ENCODE measurements around the gene ENPP3. TPM values are rescaled to one million over a fixed set of nuclear protein-coding genes. Genes with fewer than 3 reads are reported as not detected.

Gene ENPP3
- total RNA-seq, 2 experiments from 2014 or later, result 0.93 to 1.4 TPM

DNA sequence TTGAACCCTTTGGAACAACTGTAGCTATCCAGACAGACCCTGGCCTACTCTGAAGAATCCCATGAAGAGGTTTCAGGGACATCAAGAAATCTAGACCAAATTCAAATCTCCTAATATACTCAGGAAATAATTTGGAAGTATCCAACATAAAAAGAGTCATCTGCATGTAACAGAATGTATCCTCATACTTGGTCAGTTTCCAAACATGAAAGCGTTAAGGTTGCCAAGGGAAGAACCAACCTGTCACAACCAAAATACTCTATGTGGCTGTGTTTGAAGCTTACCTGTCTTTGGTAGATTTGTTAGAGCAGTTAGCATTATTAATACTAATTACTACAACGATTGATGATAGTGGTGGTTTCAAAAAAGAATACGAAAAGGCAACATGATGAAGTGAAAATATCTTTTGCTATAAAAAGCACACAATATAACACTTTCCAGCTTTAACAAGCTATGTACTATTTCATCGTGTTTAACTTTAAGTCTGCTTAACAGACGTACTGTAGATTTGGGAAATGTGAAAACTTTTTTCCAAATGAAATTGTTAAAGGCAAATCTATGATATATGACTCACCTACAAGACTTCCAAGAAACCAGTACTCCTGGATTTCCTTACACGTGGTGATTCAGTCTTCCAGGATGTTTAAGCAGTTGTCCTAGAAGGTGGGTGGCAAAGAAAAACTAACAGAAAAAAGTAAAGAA is 124.1 kb downstream of the ENPP3 start:
- Mint-ChIP-seq H3K4me1 (no peaks in the 10 kb centered on the region), H3K27me3 (peaks cover 19% of the 10 kb centered on the region), H3K9me3 (ENCODE audit: low read depth) (no peaks in the 10 kb centered on the region), H3K4me3 (no peak overlapping the region), H3K27ac (no peak overlapping the region), H3K36me3 (no peaks in the 10 kb centered on the region)
- ATAC-seq (no peak), DNase-seq (no peak)
- CTCF ChIA-PET, result no interaction called here

DNA sequence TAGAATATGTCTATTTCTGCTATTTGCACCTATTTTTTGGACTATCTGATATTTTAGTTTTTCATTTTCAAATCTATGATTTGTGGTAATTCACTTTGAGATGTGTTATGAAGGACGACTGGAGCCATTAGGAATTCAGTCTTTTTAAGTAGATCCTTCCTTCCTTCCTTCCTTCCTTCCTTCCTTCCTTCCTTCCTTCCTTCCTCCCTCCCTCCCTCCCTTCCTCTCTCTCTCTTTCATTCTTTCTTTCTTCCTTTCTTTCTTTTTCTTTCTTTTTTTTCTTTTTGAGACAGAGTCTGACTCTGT is 124.6 kb downstream of the ENPP3 start:
- no peaks in the 10 kb centered on the region for H3K9me3 Mint-ChIP-seq (ENCODE audit: low read depth)
- CTCF ChIA-PET, result no interaction called here

DNA sequence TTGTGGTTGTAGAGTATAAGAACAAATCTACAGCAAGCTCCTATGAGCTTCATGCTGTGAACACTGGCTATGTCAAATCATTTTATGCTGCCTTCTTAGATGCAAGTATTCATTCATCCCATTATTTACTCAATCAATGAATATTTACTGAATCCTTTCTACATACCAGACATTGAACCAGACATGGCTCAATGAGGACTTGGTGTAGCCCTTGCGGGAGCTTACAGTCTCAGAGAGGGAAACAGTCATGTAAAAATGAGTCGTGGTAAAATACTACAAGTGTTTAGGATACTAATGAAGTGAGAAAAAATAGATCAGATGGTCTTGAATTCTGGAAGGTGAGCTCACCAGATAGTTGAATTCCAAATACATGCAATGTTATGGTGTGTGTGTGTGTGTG is 125.9 kb downstream of the ENPP3 start:
- Mint-ChIP-seq H3K9me3 (ENCODE audit: low read depth) (no peaks in the 10 kb centered on the region), H3K4me3 (no peak overlapping the region), H3K27ac (no peak overlapping the region), H3K4me1 (no peaks in the 10 kb centered on the region), H3K36me3 (no peaks in the 10 kb centered on the region), H3K27me3 (peaks cover 22% of the 10 kb centered on the region)
- DNase-seq (no peak), ATAC-seq (no peak)
- CTCF ChIA-PET, result no interaction called here

More for the DNA sequence above, 124.6 kb downstream of the ENPP3 start:
- ATAC-seq (no peak), DNase-seq (no peak)
- H3K27me3 Mint-ChIP-seq, result peaks cover 19% of the 10 kb centered on the region
- no peaks in the 10 kb centered on the region for H3K36me3 Mint-ChIP-seq
- H3K27ac Mint-ChIP-seq, result no peak overlapping the region
- no peaks in the 10 kb centered on the region for H3K4me1 Mint-ChIP-seq
- H3K4me3 Mint-ChIP-seq, result no peak overlapping the region

DNA sequence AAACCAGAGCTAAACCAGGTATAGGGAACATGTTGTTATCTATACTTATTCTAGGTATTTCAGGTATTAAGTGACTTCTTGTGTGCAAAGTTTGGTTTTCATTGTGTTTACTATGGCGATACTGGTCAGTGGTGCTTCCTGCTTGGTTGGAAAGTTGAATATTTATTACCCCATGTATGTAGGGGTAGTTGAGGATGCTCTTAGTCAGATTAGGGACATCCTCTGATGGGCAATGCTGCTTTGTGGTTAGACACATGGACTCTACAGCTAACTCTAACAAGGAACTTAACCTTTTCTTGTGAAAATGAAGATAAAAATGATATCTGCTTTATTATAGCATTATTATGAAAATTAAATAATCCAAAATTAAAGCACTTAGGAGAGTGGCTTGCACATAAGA is 126.6 kb downstream of the ENPP3 start:
- CTCF ChIA-PET, result no interaction called here
- Mint-ChIP-seq H3K4me3 (no peak overlapping the region), H3K27ac (no peak overlapping the region), H3K9me3 (ENCODE audit: low read depth) (no peaks in the 10 kb centered on the region), H3K4me1 (no peaks in the 10 kb centered on the region), H3K27me3 (peaks cover 20% of the 10 kb centered on the region), H3K36me3 (no peaks in the 10 kb centered on the region)
- DNase-seq (no peak), ATAC-seq (no peak)

DNA sequence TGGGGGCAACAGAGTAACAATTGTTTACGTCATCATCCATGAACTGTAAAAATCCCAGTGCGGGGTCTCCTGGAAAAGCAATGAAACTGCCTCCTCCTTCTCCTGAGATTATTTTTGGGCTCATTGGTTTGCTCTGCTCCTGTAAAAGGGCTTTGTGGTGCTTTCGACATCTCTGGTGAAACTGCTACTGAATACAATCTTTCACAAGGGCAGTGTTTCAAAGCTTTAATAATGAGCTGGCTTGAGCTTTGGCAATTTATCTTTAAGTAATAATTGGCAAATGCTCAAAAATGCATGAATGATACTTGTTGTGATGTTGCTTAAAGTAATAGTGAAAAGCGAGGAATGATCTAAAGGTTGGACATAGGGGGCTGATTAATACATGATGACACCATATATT is 127.2 kb downstream of the ENPP3 start:
- ATAC-seq, result no peak
- no peak for DNase-seq
- no peaks in the 10 kb centered on the region for H3K9me3 Mint-ChIP-seq (ENCODE audit: low read depth)
- CTCF ChIA-PET, result no interaction called here
- H3K27me3 Mint-ChIP-seq, result peaks cover 22% of the 10 kb centered on the region
- no peaks in the 10 kb centered on the region for H3K36me3 Mint-ChIP-seq
- no peak overlapping the region for H3K27ac Mint-ChIP-seq
- no peak overlapping the region for H3K4me3 Mint-ChIP-seq
- no peaks in the 10 kb centered on the region for H3K4me1 Mint-ChIP-seq

DNA sequence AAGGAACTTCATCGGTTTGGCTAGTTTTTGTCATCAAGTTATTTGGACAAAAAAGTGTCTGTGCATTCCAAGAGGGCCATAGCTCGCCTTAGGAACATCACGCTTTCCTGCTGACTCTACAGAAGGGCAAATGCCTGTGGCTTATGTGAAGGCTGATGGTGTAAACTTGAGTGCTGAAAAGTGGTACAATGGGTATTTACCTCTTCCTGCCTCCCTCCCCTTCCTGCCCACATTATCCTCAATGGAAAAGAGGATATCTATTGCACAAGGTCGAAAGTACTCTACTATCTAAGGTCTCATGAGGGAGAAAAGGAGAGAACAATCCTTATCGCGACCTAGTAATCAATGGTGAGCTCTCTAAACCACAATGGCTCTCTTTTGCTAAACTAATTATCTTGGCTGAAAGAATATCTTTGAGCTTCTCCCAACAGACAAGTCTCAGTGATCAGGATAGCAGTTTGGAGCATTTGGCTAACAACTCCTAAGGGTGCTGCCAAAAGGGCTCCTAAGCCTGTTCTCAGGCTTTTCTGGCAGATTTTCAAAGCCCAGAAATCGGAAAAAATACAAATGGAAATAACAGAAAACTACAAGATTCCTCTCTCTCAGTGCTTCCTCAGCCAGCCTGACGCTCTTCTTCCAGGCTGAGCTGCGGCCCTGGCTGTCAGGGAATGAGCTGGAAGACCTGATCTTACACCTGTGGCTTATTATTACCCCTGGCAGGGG is 128.1 kb downstream of the ENPP3 start:
- no peaks in the 10 kb centered on the region for H3K9me3 Mint-ChIP-seq (ENCODE audit: low read depth)
- CTCF ChIA-PET, result no interaction called here
- no peaks in the 10 kb centered on the region for H3K4me1 Mint-ChIP-seq
- H3K4me3 Mint-ChIP-seq, result no peak overlapping the region
- ATAC-seq, result no peak
- H3K36me3 Mint-ChIP-seq, result no peaks in the 10 kb centered on the region
- H3K27me3 Mint-ChIP-seq, result peaks cover 22% of the 10 kb centered on the region
- no peak for DNase-seq
- no peak overlapping the region for H3K27ac Mint-ChIP-seq

DNA sequence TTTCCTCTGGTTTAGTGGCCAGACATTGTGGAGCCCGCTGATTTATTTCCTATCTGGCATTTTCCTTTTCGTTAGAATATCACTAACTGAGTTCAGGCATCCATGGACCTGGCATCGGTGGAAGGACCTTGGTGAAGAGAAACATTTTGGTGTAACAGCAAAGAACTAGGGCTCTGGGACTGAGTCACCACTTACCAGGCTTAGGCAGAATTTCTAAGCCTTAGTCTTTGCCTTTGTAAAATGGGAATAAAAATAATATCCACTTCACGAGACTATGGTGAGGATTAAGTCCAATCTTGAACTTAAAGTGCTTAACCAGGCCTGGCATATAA is 128.7 kb downstream of the ENPP3 start:
- Mint-ChIP-seq H3K27ac (no peak overlapping the region), H3K27me3 (peaks cover 22% of the 10 kb centered on the region), H3K4me3 (no peak overlapping the region), H3K4me1 (no peaks in the 10 kb centered on the region), H3K9me3 (ENCODE audit: low read depth) (no peaks in the 10 kb centered on the region), H3K36me3 (no peaks in the 10 kb centered on the region)
- DNase-seq (no peak), ATAC-seq (no peak)
- CTCF ChIA-PET, result no interaction called here

DNA sequence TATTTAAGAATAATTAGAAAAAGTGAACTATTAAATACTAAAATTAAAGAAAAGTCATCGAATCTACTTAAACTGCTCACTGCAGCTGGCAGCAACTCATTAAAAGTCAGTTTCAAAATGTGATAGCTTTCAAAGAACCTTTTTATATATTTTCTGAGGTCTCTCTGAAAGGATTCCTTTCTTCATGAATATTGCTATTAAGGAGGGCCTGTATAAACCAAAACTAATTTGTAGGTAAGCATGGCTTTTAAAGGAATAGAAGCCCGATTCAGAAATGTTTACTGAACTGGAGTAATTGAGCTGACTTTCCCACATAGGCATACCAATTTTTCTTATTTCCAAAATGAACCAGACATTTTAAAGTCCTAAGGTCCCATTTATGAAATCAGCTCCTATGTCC is 129.5 kb downstream of the ENPP3 start:
- ATAC-seq, result no peak

DNA sequence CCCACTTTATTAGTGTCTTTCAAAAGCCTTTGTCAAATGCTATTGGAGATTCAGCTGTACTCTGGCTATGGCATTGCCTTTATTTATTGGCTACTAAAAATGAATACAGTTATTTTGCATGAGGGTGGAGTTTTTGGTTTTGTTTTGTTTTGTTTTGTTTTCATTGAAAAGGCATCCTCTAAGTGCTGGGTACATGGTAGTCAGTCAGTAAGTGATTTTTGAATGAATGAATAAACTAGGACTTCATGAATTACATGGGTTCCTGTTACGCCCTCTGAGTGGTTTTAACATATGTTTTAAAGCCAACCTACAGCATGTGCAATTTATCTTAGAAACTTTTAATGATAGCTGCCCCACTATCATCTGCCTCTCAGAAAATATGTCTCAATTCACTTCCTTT is 131.9 kb downstream of the ENPP3 start:
- CTCF ChIA-PET, result no interaction called here
- Mint-ChIP-seq H3K4me3 (no peak overlapping the region), H3K36me3 (no peaks in the 10 kb centered on the region), H3K27me3 (peaks cover 34% of the 10 kb centered on the region), H3K27ac (no peak overlapping the region), H3K4me1 (no peaks in the 10 kb centered on the region), H3K9me3 (ENCODE audit: low read depth) (no peaks in the 10 kb centered on the region)
- ATAC-seq (no peak), DNase-seq (no peak)

More for the DNA sequence above, 129.5 kb downstream of the ENPP3 start:
- Mint-ChIP-seq H3K27me3 (peaks cover 24% of the 10 kb centered on the region), H3K9me3 (ENCODE audit: low read depth) (no peaks in the 10 kb centered on the region), H3K4me1 (no peaks in the 10 kb centered on the region), H3K27ac (no peak overlapping the region), H3K4me3 (no peak overlapping the region), H3K36me3 (no peaks in the 10 kb centered on the region)
- no peak for DNase-seq
- CTCF ChIA-PET, result no interaction called here

DNA sequence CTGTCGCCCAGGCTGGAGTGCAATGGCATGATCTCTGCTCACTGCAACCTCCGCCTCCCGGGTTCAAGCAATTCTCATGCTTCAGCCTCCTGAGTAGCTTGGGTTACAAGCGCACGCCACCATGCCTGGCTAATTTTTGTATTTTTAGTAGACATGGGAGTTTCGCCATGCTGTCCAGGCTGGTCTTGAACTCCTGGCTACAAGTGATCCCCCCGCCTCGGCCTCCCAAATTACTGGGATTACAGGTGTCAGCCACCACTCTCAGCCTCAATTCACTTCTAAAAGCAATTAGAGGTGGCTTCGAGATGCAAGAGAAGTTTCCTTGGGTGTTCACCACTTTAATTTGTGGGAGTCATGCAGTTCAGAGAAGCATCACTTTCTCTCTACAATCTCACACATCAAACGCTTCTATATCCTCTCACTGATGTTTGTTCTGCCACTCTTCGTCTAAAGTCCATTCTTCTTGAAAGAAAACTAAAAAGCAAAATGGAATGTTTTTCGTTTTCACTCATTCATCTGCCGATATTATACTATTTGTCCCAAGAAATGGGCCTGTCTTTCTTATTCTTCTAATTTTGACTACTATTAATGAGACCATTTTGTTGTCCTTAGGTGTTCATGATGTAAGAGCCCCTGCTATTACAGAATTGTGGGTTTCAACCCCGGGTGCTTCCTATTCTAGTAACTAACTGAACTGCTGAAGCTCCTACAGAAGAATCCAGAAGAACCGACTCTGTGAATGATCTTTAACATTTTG is 132.5 kb downstream of the ENPP3 start:
- Mint-ChIP-seq H3K27me3 (peaks cover 34% of the 10 kb centered on the region), H3K36me3 (no peaks in the 10 kb centered on the region), H3K4me1 (no peaks in the 10 kb centered on the region), H3K9me3 (ENCODE audit: low read depth) (no peaks in the 10 kb centered on the region), H3K4me3 (no peak overlapping the region), H3K27ac (no peak overlapping the region)
- DNase-seq (no peak), ATAC-seq (no peak)
- CTCF ChIA-PET, result no interaction called here

DNA sequence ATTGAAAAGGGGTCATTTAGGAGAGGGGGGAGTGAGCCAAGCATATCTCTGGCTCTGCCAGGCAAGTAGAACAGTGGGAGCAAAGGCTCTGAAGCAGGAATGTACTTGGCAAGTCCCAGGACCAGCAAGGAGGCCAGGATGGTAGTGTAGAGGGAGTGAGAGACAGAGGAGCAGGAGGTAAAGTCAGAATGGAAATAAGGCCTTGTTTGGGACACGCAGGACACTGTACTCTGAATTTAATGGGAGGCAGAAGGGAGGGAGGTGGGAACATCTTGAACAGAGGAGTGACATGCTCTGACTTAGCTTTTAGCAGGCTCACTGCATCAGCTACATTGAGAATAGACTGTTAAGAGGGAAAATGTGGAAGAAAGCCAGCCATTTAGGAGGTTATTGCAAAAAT is 133.7 kb downstream of the ENPP3 start:
- CTCF ChIA-PET, result no interaction called here

DNA sequence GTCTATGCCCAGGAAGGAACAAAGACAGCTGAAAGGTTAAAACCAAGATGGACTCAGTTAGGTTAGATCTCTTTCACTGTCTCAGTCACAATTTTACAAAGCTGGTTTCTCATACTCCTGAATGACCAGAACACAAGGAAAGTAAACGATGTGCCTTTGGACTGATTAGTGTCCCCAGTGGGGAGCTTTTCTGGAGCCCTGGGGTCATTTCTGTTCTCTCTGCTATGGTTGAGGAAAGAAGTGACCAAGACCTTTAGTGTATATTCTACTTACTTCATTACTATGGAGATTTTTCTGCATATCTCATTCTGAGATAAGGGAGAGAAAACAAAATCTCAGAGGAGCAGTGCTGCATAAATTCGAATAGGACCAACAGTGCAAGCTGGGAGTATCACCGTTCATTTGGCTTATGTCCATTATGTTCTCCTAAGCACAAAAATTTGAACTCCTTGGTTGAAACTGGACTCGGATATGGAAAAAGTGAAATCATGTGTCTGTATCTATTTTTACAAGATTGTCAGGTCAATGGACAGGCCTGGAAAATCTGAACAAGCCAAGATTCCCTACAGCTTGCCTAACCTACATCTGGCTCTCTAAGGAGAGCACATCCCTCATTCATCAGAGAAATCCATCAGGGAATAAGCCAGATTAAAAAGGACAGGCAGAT is 136.3 kb downstream of the ENPP3 start:
- DNase-seq (no peak), ATAC-seq (no peak)
- H3K36me3 Mint-ChIP-seq, result no peaks in the 10 kb centered on the region
- H3K27ac Mint-ChIP-seq, result no peak overlapping the region
- peaks cover 27% of the 10 kb centered on the region for H3K27me3 Mint-ChIP-seq
- CTCF ChIA-PET, result no interaction called here
- no peaks in the 10 kb centered on the region for H3K9me3 Mint-ChIP-seq (ENCODE audit: low read depth)
- H3K4me1 Mint-ChIP-seq, result no peaks in the 10 kb centered on the region
- H3K4me3 Mint-ChIP-seq, result no peak overlapping the region

More for the DNA sequence above, 133.7 kb downstream of the ENPP3 start:
- Mint-ChIP-seq H3K4me3 (no peak overlapping the region), H3K4me1 (no peaks in the 10 kb centered on the region), H3K36me3 (no peaks in the 10 kb centered on the region), H3K27me3 (peaks cover 32% of the 10 kb centered on the region), H3K9me3 (ENCODE audit: low read depth) (no peaks in the 10 kb centered on the region), H3K27ac (no peak overlapping the region)
- DNase-seq (no peak), ATAC-seq (no peak)

DNA sequence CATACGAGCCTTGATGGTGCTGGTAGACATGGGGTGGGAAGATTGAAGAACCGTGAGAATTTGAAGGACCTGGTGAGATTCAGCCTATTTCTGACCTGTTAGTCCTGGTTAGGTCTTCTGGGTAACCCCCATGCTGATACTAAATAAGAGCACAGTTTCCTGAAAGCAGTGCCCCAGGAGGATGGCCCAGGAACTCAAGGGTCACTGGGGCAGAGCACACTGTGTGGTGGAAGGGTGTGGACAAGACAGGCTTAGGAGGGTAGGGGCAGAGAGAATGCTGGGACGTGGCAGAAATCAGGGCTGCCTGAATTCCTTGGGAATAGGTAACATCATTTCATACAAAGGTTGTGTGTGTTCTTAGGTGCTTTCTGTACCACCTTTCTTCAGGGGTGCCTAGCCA is 138.8 kb downstream of the ENPP3 start:
- Mint-ChIP-seq H3K9me3 (ENCODE audit: low read depth) (no peaks in the 10 kb centered on the region), H3K36me3 (no peaks in the 10 kb centered on the region), H3K4me1 (no peaks in the 10 kb centered on the region), H3K4me3 (no peak overlapping the region), H3K27me3 (peaks cover 31% of the 10 kb centered on the region), H3K27ac (no peak overlapping the region)
- DNase-seq (no peak), ATAC-seq (no peak)
- CTCF ChIA-PET, result no interaction called here

DNA sequence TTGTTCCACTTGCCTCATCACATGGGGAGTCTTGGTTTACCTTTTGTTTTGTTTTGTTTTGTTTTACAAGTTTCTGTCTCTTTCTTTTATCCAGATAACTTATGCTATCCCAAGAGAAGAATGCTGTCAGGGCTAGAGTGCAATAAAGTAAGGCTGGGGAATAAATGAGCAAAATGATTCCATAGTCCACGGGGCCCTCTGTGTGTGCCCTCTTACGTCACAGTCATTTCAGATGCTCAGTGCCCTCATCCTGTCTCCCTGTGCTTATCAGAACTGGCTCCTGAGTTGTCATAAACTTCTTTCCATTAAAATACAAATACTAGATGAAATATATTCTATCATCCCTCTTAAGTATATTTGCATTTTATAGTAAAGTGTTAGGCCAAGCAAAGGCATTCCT is 139.9 kb downstream of the ENPP3 start:
- Mint-ChIP-seq H3K4me3 (no peak overlapping the region), H3K4me1 (no peaks in the 10 kb centered on the region), H3K27ac (no peak overlapping the region), H3K9me3 (ENCODE audit: low read depth) (no peaks in the 10 kb centered on the region), H3K36me3 (no peaks in the 10 kb centered on the region), H3K27me3 (peaks cover 36% of the 10 kb centered on the region)
- CTCF ChIA-PET, result no interaction called here
- ATAC-seq, result no peak
- no peak for DNase-seq
